Endothelial cell of umbilical vein (primary cell): ENCODE measurements around the gene ACKR3. TPM values are rescaled to one million over a fixed set of nuclear protein-coding genes. Genes with fewer than 3 reads are reported as not detected.

ENCODE experiments used
- BruUV-seq: library from RNA; stranded (reverse); fragments of 400-500 nt; replicated peaks from 2 replicates; lab custom pipeline; 2021; lab: Mats Ljungman, UMichigan
- CTCF ChIA-PET: fragments of 300-600, 350-600 bp; sonication (Branson Sonifier 250); formaldehyde crosslinking; loops from one replicate; lab custom pipeline; 2021; ENCODE audit warnings: antibody characterized with exemption, inconsistent platforms; lab: Charles Lee
- POLR2A ChIA-PET: fragments of 300-600, 350-600 bp; sonication (Branson Sonifier 250); formaldehyde crosslinking; loops from one replicate; lab custom pipeline; 2021; ENCODE audit warnings: antibody characterized with exemption, inconsistent platforms; lab: Charles Lee
- DNase-seq: peaks from one replicate; pipeline ENCODE4 v3.0.0-alpha.2; 2011; ENCODE audit warnings: low read depth, low spot score
- FAIRE-seq: peaks from 2 replicates; lab custom pipeline; 2011; peaks lifted over from hg19 to GRCh38; lab: Jason Lieb, UNC
- H2AFZ ChIP-seq: 2 replicates; pipeline ENCODE4 v1.6.0; 2012; ENCODE audit warnings: low read depth, low read length, control low read depth, inconsistent platforms
- H3K27ac ChIP-seq: 2 replicates; pipeline ENCODE4 v1.5.1; 2011; ENCODE audit warnings: low read depth, mild to moderate bottlenecking, control low read depth, low read length, moderate library complexity; ENCODE audit not compliant: insufficient read depth
- H3K27me3 ChIP-seq, 2 experiments: 2 replicates each; pipeline versions ENCODE4 v1.6.0 to v1.6.1; 2011; ENCODE audit warnings: low read length in 2 of 2, mixed read lengths in 1 of 2; ENCODE audit not compliant: control insufficient read depth in 2 of 2, insufficient read depth in 2 of 2
- H3K36me3 ChIP-seq, 2 experiments: 2 replicates in 1 of 2; 3 replicates in 1 of 2; pipeline ENCODE4 v1.5.1; 2011; ENCODE audit warnings: low read length in 2 of 2, mild to moderate bottlenecking in 1 of 2, moderate library complexity in 1 of 2; ENCODE audit not compliant: control insufficient read depth in 2 of 2, insufficient read depth in 2 of 2; ENCODE audit errors: extremely low read depth in 1 of 2
- H3K4me1 ChIP-seq: 3 replicates; pipeline ENCODE4 v1.5.1; 2011; ENCODE audit warnings: mild to moderate bottlenecking, low read length; ENCODE audit not compliant: control insufficient read depth, insufficient read depth; ENCODE audit errors: extremely low read depth
- H3K4me2 ChIP-seq: 2 replicates; pipeline ENCODE4 v1.6.1; 2011; ENCODE audit warnings: low read length, control low read depth, mixed read lengths; ENCODE audit not compliant: insufficient read depth
- H3K4me3 ChIP-seq, 3 experiments: fragments of 200-600 bp in 1 of 3; sonication (generic), shearing (Covaris generic) in 1 of 3; replicated peaks in 1 of 3; 2 replicates each; pipeline ENCODE4 v1.5.1; 2011 to 2016; ENCODE audit warnings: control low read depth in 3 of 3, low read length in 3 of 3, mild to moderate bottlenecking in 2 of 3, inconsistent platforms in 1 of 3, low read depth in 1 of 3, moderate library complexity in 1 of 3; ENCODE audit not compliant: insufficient read depth in 1 of 3
- H3K79me2 ChIP-seq: 2 replicates; pipeline ENCODE4 v1.6.0; 2012; ENCODE audit warnings: low read length, inconsistent platforms; ENCODE audit not compliant: control insufficient read depth, insufficient read depth
- H3K9ac ChIP-seq: replicated peaks from 2 replicates; pipeline ENCODE3; 2011; ENCODE audit warnings: low read length, control low read depth; ENCODE audit not compliant: insufficient read depth; ENCODE audit errors: extremely low read depth
- H3K9me1 ChIP-seq: replicated peaks from 3 replicates; pipeline ENCODE4 v1.6.0; 2011; ENCODE audit warnings: mild to moderate bottlenecking, low read length; ENCODE audit not compliant: control insufficient read depth, insufficient read depth; ENCODE audit errors: extremely low read depth
- H3K9me3 ChIP-seq: replicated peaks from 2 replicates; pipeline ENCODE4 v1.5.1; 2012; ENCODE audit warnings: low read length, inconsistent platforms; ENCODE audit not compliant: control insufficient read depth, insufficient read depth
- H4K20me1 ChIP-seq: replicated peaks from 2 replicates; pipeline ENCODE3; 2011; ENCODE audit warnings: mild to moderate bottlenecking, low read length; ENCODE audit not compliant: control insufficient read depth, insufficient read depth; ENCODE audit errors: extremely low read depth
- CTCF ChIP-seq, 2 donors: IDR thresholded peaks; 1 replicate in 1 of 2; 2 replicates in 1 of 2; pipeline ENCODE4 v1.5.1; 2011; ENCODE audit warnings: low read length in 2 of 2, mild to moderate bottlenecking in 2 of 2, moderate library complexity in 2 of 2, control low read depth in 1 of 2, inconsistent platforms in 1 of 2, low read depth in 1 of 2; ENCODE audit not compliant: insufficient read depth in 1 of 2; ENCODE audit errors: extremely low read depth in 1 of 2
- EZH2 ChIP-seq: IDR thresholded peaks from 2 replicates; pipeline ENCODE4 v1.6.1; 2012; ENCODE audit warnings: borderline replicate concordance, low read depth, mild to moderate bottlenecking, moderate library complexity, low read length, inconsistent platforms; ENCODE audit not compliant: severe bottlenecking
- FOS ChIP-seq: IDR thresholded peaks from 2 replicates; pipeline ENCODE4 v1.6.1; 2011; ENCODE audit warnings: mild to moderate bottlenecking, low read length, moderate library complexity, borderline replicate concordance; ENCODE audit not compliant: insufficient read depth
- GATA2 ChIP-seq: IDR thresholded peaks from 2 replicates; pipeline ENCODE4 v1.7.0; 2011; ENCODE audit warnings: low read depth, mild to moderate bottlenecking, moderate library complexity, mixed read lengths, low read length; ENCODE audit not compliant: insufficient read length, insufficient read depth
- JUN ChIP-seq: IDR thresholded peaks from 2 replicates; pipeline ENCODE4 v1.6.1; 2011; ENCODE audit warnings: borderline replicate concordance, low read depth; ENCODE audit not compliant: insufficient read length, insufficient read depth
- MYC ChIP-seq: IDR thresholded peaks from one replicate; pipeline ENCODE4 v1.6.1; 2011; ENCODE audit warnings: mild to moderate bottlenecking, low read depth, low read length
- POLR2A ChIP-seq: IDR thresholded peaks from 2 replicates; pipeline ENCODE4 v1.6.1; 2012; ENCODE audit warnings: low read depth, mild to moderate bottlenecking, control low read depth, low read length
- POLR2AphosphoS5 ChIP-seq: IDR thresholded peaks from 2 replicates; pipeline ENCODE4 v1.6.1; 2012; ENCODE audit warnings: low read depth, mild to moderate bottlenecking, control low read depth, low read length, moderate library complexity; ENCODE audit not compliant: insufficient read depth
- dilution Hi-C: fragments of 300-500 bp; cut with MboI; formaldehyde crosslinking; loops from one replicate; pipeline ENCODE4 v1.15.0; 2019; ENCODE audit warnings: low sequenced_read_pairs; ENCODE audit not compliant: extremely low pct_ligation_motif_present
- intact Hi-C: fragments of 100-400 bp; cut with micrococcal nuclease; formaldehyde crosslinking; loops from one replicate; pipeline ENCODE4 v1.10.0; 2022
- polyA plus RNA-seq, 4 experiments: library from polyadenylated mRNA; depleted of rRNA in 3 of 4; stranded (reverse) in 3 of 4; unstranded in 1 of 4; fragments of >200 nt; gene quantifications; 2 replicates each; pipeline versions ENCODE4 v1.2.1 to v1.2.3, GENCODE V29; 2011 to 2012; ENCODE audit warnings: missing spikeins in 1 of 4
- total RNA-seq: library from RNA; stranded (reverse); gene quantifications from 2 replicates; pipeline ENCODE4 v1.2.3, GENCODE V29; 2021
- TF ChIP-seq, protein P1 (sequence below): IDR thresholded peaks from 2 replicates; pipeline ENCODE4 v1.6.1; 2011; ENCODE audit not compliant: insufficient read depth, insufficient read length

Gene ACKR3
- total and polyA plus RNA-seq, 2 donors (not counting 3 experiments of a cell fraction or from before 2014, with no cell fraction given) = 31.1 to 428 TPM

DNA sequence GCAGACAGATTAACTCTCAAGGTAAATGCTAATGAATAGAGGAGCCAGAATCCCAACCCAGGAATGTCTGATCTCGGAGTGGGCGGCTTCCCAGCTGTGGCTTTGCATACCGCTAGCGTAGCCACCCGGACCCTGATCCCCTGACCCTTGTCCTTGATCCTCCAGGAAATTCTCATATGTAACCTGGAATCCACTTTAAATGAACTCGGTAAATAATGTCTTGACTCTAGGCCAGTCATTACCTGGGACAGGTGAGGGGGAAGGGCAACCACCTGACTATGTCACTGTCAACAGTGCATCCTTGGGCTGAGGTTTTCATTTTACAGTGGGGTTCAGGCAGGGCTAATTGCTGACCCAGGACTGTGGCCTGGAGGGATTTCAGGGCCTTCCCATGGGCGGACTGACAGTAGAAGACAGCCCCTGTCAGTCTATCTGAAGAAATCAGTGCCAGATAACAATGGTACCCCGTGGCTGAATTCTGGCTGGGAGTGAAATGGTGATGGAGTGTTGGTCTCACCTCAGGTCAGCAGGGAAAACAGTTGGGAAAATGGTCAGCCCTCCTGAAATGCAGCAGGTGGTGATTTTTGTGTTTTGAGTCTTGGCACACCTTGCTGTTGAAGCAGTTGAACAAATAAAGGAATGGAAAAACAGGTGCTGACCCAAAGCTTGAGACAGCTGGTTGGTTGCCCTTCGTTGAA is 9.6 kb downstream of the ACKR3 start:
- Histone ChIP-seq H4K20me1 (no peaks in the 10 kb centered on the region), H3K36me3 (peaks cover 0 to 17% of the 10 kb centered on the region in 2 experiments), H3K4me3 (no peak overlapping the region), H3K9me1 (no peaks in the 10 kb centered on the region), H3K27ac (no peak overlapping the region), H3K9ac (no peak overlapping the region), H3K79me2 (peaks cover 10% of the 10 kb centered on the region), H3K27me3 (no peaks in the 10 kb centered on the region), H3K4me1 (peaks cover 35% of the 10 kb centered on the region), H3K4me2 (no peak overlapping the region), H3K9me3 (no peaks in the 10 kb centered on the region), H2AFZ (no peak overlapping the region)
- POLR2A ChIA-PET = no interaction called here
- intact Hi-C loops (no loop called here), dilution Hi-C loops (no loop called here)
- DNase-seq (no peak), FAIRE-seq (no peak)
- CTCF ChIA-PET = interaction anchor here (1.0 kb wide), 1 partner anchor 10 kb away, joined by 3 read pairs; the partner anchor contains the start of gene ACKR3
- no peak for TF ChIP-seq POLR2A
- no peak for TF ChIP-seq FOS
- no peak for TF ChIP-seq MYC
- no peak for TF ChIP-seq CTCF (IDR thresholded peaks at IDR 0.05; ENCODE audit: extremely low read depth in 1 of 2, insufficient read depth in 1 of 2, low read depth in 1 of 2, low read length in 2 of 2)
- TF ChIP-seq EZH2 = no peak
- TF ChIP-seq JUN = no peak
- no peak for TF ChIP-seq GATA2
- no peak for TF ChIP-seq POLR2AphosphoS5
- TF ChIP-seq, protein P1, sequence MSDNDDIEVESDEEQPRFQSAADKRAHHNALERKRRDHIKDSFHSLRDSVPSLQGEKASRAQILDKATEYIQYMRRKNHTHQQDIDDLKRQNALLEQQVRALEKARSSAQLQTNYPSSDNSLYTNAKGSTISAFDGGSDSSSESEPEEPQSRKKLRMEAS = no peak
- no TSS peak for BruUV-seq
